Stimulated activated naive B cell treated with anti-CD40 and anti-IgM and Interleukin-4, amounts not matched to agents 10 μg/mL and 1 μg/mL and 100 μg/mL, for 72 hours (primary cell): ENCODE results near the gene MEIS1.
A peak's percentile ranks its signal among the peaks of the same experiment; 100 is the strongest.

Experiments used
- ATAC-seq, 2 donors: fragments of 150-1000 bp; cut with Tn5 transposase; replicated peaks; 2 replicates each; pipeline ENCODE4 v1.10.0; 2021; ENCODE audit warnings: moderate library complexity in 1 of 2
- DNase-seq: peaks from one replicate; pipeline ENCODE4 v3.0.0; 2021
- H3K27ac Mint-ChIP-seq: one replicate; pipeline ENCODE4 v1.8.0; 2022; ENCODE audit warnings: mild to moderate bottlenecking, mixed read lengths
- H3K27me3 Mint-ChIP-seq, 2 donors: one replicate each; pipeline ENCODE4 v1.8.0; 2022; ENCODE audit warnings: mixed read lengths in 2 of 2
- H3K36me3 Mint-ChIP-seq, 2 donors: one replicate each; pipeline ENCODE4 v1.8.0; 2022; ENCODE audit warnings: mixed read lengths in 2 of 2, mild to moderate bottlenecking in 1 of 2
- H3K4me1 Mint-ChIP-seq, 2 donors: one replicate each; pipeline ENCODE4 v1.8.0; 2022; ENCODE audit warnings: mixed read lengths in 2 of 2, mild to moderate bottlenecking in 1 of 2
- H3K4me3 Mint-ChIP-seq, 2 donors: one replicate each; pipeline ENCODE4 v1.8.0; 2022; ENCODE audit warnings: mild to moderate bottlenecking in 2 of 2, mixed read lengths in 2 of 2, moderate library complexity in 1 of 2
- H3K9me3 Mint-ChIP-seq, 2 donors: one replicate each; pipeline ENCODE4 v1.8.0; 2022; ENCODE audit warnings: mixed read lengths in 2 of 2, mild to moderate bottlenecking in 1 of 2

The MEIS1 gene

DNA sequence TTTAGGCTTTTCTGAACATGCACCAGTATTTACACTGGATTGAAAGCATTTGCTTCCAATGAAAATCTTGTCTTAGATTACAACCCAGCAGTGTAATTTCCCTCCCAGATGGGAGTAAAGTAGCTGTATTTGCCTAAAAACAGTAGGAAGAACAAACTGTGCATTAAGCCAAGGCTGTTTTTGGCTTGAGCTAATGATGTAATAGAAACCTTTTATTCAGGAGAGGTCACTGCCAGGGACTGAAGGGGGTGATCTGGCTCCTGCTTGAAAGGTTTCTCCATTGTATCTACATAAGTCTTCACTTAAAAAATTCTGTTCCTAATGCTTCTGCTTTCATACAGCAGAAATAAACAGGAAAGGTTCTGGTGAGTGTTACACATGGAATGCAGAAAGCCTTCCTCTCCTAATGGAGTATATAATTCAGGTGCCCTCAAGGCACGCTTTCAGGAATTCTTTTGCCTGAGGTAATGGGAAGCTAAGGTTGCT, 74.4 kb downstream of the MEIS1 start:
- no peaks in the 10 kb centered on the region for H3K9me3 Mint-ChIP-seq
- DNase-seq (no peak), ATAC-seq (no peak)
- H3K4me1 Mint-ChIP-seq, result peaks cover 0 to 2% of the 10 kb centered on the region in 2 donors
- no peak overlapping the region for H3K4me3 Mint-ChIP-seq
- H3K36me3 Mint-ChIP-seq, result no peaks in the 10 kb centered on the region
- peaks cover 0 to 5% of the 10 kb centered on the region in 2 donors for H3K27me3 Mint-ChIP-seq
- H3K27ac Mint-ChIP-seq, result no peak overlapping the region

DNA sequence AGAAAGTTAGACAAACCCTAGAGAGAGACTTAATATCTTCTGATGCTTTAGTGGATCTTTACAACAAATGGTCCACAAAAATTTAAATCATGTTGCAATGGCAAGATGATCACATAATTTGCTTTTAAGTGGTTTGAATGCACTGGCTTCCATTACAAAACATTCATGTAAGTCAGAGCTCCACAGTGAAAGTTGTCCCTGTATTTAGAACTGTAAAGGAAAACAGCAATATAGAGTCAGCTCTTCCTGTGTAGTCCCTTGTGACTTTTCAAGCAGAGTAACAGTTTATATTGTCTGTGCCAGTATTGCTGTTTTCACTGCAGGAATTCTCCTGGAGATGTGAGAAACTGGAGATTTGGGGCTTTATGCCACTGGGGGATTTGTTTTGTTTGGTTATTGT, 77.7 kb downstream of the MEIS1 start:
- DNase-seq (no peak), ATAC-seq (no peak)
- H3K27ac Mint-ChIP-seq, result no peak overlapping the region
- H3K36me3 Mint-ChIP-seq, result no peaks in the 10 kb centered on the region
- H3K4me3 Mint-ChIP-seq, result no peak overlapping the region
- H3K4me1 Mint-ChIP-seq, result peaks cover 0 to 2% of the 10 kb centered on the region in 2 donors
- H3K27me3 Mint-ChIP-seq, result peaks cover 0 to 5% of the 10 kb centered on the region in 2 donors
- H3K9me3 Mint-ChIP-seq, result no peaks in the 10 kb centered on the region

DNA sequence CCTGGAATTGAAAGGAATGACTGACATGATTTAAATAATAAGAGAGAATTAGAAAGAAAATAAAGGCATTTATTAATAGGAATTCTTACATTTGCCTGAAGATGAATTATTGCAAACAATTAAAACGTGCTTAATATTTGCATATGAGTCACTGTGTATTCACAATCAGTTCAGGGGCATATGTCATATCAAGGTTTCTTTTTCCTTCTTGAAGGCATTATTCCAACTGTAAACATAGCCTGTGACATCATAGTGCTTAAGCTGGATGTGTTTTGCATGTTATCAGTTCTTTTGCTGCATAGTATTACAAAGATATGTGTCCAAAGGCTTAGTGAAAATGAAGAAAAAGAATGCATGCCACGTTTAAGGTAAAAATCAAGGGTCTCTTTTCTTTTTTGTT, 80.8 kb downstream of the MEIS1 start:
- no peaks in the 10 kb centered on the region for H3K36me3 Mint-ChIP-seq
- H3K27ac Mint-ChIP-seq, result no peak overlapping the region
- no peaks in the 10 kb centered on the region for H3K4me1 Mint-ChIP-seq
- no peak for ATAC-seq
- no peak for DNase-seq
- H3K9me3 Mint-ChIP-seq, result no peaks in the 10 kb centered on the region
- H3K4me3 Mint-ChIP-seq, result no peak overlapping the region
- no peaks in the 10 kb centered on the region for H3K27me3 Mint-ChIP-seq

- ATAC-seq (no peak), DNase-seq (no peak)
- H3K4me3 Mint-ChIP-seq, result no peak overlapping the region
- no peaks in the 10 kb centered on the region for H3K4me1 Mint-ChIP-seq
- H3K27me3 Mint-ChIP-seq, result peaks cover 0 to 4% of the 10 kb centered on the region in 2 donors
- H3K36me3 Mint-ChIP-seq, result no peaks in the 10 kb centered on the region
- no peak overlapping the region for H3K27ac Mint-ChIP-seq
- H3K9me3 Mint-ChIP-seq, result no peaks in the 10 kb centered on the region
Measured at GRCh38 chr2:66516499-66516898, 81.6 kb downstream of the MEIS1 start.

DNA sequence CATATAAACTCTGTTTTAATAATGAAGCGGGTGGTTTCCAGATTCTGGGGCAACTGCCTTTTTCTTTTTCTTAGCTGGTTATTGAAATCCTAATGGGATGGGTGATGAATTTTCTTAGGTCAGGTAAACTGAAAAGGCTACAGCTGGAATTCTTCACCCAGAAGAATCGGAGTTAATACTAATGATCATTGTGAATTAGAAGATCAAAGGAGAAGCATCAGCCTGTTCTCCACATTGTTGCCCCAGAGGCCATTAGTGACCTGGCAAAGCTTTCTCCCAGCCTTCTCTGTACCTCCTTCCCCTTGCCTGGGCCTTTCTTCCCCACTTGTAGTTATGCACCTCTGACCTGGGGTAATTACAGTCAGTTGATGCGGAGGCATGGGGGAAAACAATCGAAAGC, 82.8 kb downstream of the MEIS1 start:
- Mint-ChIP-seq H3K36me3 (no peaks in the 10 kb centered on the region), H3K4me3 (no peak overlapping the region), H3K4me1 (no peaks in the 10 kb centered on the region), H3K27ac (no peak overlapping the region), H3K9me3 (no peaks in the 10 kb centered on the region), H3K27me3 (peaks cover 9% of the 10 kb centered on the region in 2 donors)
- DNase-seq (no peak), ATAC-seq (no peak)

DNA sequence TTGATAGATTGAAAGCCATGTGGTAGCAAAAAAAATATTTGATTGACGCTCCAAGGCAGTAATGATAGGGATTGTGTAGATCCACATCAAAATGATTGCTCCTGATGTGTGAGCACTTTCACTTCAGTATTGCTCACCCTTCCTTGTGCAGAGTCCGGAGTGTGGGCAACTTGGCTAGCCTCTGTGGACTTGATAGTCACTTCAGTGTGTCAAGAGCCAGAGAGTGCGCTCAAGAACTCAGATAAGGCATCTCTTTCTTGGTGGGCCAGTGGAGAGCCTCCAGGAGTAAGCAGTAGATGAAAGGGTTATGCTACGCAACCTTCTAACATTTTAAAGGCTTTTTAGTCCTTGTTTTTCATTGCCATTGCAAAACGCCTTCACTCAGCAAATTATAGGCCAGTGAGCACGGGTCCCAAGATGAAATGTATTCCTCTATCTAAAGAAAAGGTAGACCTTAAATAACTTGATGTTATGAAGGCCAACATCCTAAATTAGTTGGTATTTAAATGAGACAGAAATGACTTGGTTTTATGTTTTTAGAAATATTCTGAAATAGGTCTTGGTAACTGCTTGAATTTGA, 84.4 kb downstream of the MEIS1 start:
- Mint-ChIP-seq H3K4me3 (no peak overlapping the region), H3K9me3 (no peaks in the 10 kb centered on the region), H3K27ac (no peak overlapping the region), H3K27me3 (peaks cover 9% of the 10 kb centered on the region in 2 donors), H3K36me3 (no peaks in the 10 kb centered on the region), H3K4me1 (no peaks in the 10 kb centered on the region)
- ATAC-seq (no peak), DNase-seq (no peak)

DNA sequence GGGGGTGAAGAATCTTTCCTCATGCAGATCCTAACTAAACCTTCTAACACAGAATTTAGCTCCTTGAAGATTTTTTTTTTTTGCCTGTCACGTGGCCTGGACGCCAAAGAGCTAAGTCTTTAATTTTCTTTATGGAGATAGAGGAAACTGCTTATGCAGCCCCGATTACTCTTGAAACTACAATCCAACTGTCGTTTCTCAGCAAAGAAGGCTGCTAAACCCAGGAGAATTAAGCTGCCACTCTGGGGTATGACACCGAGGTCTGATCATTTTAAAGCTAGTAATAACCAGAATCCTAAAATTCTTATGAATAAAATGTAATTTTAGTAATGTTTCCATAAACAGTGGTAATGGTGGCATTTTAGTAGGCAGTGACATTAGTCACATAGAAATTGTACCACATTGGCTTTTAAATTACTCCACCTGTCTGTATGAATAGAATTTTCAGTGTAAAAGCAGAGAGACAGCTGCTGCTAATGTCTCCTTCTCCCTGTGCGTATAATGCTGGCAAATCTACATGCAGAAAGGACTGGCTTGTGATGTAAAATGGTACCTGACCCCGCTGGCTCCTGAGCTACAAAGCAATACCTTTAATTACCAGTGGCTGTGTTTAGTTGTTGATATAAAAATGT, 86.5 kb downstream of the MEIS1 start:
- H3K9me3 Mint-ChIP-seq, result no peaks in the 10 kb centered on the region
- H3K27me3 Mint-ChIP-seq, result peaks cover 9% of the 10 kb centered on the region in 2 donors
- H3K4me1 Mint-ChIP-seq, result no peaks in the 10 kb centered on the region
- DNase-seq (no peak), ATAC-seq (no peak)
- no peak overlapping the region for H3K27ac Mint-ChIP-seq
- H3K36me3 Mint-ChIP-seq, result no peaks in the 10 kb centered on the region
- no peak overlapping the region for H3K4me3 Mint-ChIP-seq

DNA sequence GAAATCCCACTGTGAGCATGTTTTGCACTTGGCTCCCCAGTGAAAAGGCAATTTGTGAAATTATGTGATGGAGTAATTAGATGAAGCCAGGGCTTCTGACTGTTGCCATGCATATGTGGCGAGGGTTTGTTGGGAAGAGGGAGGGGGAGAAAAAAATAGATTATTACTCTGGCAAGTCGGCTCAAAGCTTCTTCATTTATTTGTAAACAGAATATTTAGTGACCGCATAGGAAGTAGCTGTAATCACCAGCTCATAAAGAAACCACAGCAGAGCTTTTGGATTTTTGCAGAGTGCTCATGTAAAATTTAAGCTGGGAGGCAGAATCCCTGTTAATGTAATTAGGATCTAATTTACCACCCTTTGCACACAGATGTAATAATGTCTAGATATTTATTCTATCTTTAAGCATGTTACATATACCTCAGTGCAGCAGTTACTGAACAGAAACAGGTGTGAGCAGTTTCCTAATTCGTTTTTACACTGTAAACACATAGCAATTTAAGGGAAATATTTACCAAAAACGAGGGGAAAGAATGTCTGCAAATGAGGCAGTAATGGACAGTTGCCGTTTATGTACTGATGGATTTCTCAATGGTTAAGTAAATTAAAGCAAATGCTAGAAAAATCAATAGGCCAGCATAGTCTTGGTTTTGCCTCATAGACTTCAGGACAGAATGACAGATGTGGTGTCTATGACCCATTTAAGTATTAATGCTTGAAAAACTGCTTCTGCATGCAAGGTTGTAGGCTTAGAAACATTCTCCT, 87.9 kb downstream of the MEIS1 start:
- no peak for ATAC-seq
- H3K36me3 Mint-ChIP-seq, result no peaks in the 10 kb centered on the region
- H3K9me3 Mint-ChIP-seq, result no peaks in the 10 kb centered on the region
- no peak for DNase-seq
- H3K27me3 Mint-ChIP-seq, result peaks cover 9% of the 10 kb centered on the region in 2 donors
- H3K4me3 Mint-ChIP-seq, result no peak overlapping the region
- no peaks in the 10 kb centered on the region for H3K4me1 Mint-ChIP-seq
- no peak overlapping the region for H3K27ac Mint-ChIP-seq

DNA sequence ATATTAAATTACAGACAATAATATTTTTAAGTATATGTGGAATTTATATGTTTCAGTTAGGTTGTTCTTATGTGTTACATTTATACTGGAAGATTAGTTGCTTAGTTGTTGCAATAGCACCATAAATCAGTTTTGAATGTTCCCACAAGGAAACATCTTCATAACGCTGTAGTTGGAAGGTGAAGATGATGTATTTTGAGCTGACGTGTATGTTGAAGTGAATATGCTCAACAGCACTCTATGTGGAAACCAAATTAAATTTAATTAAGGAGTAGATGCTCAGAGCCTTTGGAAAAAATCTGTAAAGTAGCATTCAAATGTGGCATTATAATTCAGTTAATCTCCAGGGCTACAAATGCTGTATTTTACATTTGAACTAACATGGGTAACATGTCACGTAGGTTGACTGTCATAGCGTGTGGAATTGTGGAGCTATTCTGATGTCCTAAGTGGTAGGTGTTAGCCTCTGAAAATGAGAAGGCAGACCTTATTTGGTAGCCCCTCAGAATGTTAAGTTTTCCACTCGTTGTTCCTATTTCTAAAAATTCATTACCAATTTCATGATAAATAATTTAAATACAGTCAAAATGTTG, 88.5 kb downstream of the MEIS1 start:
- Mint-ChIP-seq H3K4me1 (no peaks in the 10 kb centered on the region), H3K9me3 (no peaks in the 10 kb centered on the region), H3K4me3 (no peak overlapping the region), H3K27me3 (peaks cover 9% of the 10 kb centered on the region in 2 donors), H3K36me3 (no peaks in the 10 kb centered on the region), H3K27ac (no peak overlapping the region)
- ATAC-seq, result no peak
- no peak for DNase-seq

DNA sequence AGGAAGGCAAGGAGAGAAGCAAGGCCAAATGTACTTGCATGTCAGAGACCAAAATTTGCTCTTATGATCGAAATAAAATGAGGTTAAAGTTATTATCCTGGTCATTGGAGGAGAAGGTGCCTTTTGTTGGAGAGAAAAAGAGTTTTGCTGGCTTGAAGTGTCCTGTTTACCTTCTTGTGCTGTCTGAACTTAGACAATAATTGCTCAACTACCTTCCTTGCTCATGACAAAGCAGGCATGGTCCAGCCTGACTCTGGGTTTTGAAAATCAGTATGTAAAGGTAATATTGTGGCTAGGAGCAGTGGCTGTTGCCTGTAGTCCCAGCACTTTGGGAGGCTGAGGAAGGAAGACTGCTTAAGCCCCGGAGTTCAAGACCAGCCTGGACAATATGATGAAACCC, 89.1 kb downstream of the MEIS1 start:
- DNase-seq, result no peak
- Mint-ChIP-seq H3K36me3 (no peaks in the 10 kb centered on the region), H3K9me3 (no peaks in the 10 kb centered on the region), H3K4me3 (no peak overlapping the region), H3K27me3 (peaks cover 9% of the 10 kb centered on the region in 2 donors), H3K4me1 (no peaks in the 10 kb centered on the region), H3K27ac (no peak overlapping the region)
- no peak for ATAC-seq

DNA sequence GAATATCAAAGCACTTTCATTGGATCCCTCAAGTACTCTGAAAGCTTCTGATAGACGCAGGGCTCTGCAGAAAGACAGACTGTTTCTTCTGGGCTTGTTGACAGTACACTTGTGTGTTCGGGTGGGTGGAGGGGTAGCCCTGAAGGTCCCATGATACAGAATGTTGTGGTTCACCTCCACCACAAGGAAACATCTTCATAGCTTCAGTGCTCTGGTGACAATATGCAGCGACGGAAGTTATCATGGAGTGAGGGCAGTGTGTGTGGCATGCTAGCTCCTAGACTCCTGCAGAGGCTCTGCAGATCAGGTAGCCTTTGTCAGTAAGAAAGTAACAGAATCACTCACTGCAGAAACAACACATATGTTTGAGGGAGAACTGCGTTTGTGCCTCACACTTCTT, 90.7 kb downstream of the MEIS1 start:
- H3K27ac Mint-ChIP-seq, result no peak overlapping the region
- peaks cover 9 to 14% of the 10 kb centered on the region in 2 donors for H3K27me3 Mint-ChIP-seq
- no peaks in the 10 kb centered on the region for H3K4me1 Mint-ChIP-seq
- no peak overlapping the region for H3K4me3 Mint-ChIP-seq
- no peaks in the 10 kb centered on the region for H3K36me3 Mint-ChIP-seq
- peaks cover 0 to 3% of the 10 kb centered on the region in 2 donors for H3K9me3 Mint-ChIP-seq
- ATAC-seq (peak in 1 of 2 donors; percentile 31), DNase-seq (no peak)

DNA sequence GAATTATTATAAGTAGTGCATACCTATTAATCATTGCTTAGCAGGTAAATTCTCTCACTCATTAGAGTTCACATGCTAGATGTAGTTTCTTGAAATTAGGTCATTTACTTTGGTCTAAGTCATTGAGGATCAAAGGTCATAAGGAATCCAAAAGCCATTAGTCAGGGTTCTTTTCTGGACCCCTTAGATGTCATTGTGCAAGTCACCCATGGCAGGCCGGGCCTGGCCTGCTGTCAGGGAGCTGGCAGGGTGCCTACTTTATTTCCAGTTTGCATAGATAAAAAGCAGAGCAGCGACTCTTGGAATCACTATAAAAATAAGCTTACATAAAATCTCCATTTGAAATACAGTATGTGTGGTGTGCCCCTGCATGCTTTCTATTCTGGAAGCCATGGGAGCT, 91.3 kb downstream of the MEIS1 start:
- H3K36me3 Mint-ChIP-seq, result no peaks in the 10 kb centered on the region
- peaks cover 9 to 12% of the 10 kb centered on the region in 2 donors for H3K27me3 Mint-ChIP-seq
- ATAC-seq (no peak), DNase-seq (no peak)
- H3K27ac Mint-ChIP-seq, result no peak overlapping the region
- peaks cover 0 to 3% of the 10 kb centered on the region in 2 donors for H3K9me3 Mint-ChIP-seq
- H3K4me3 Mint-ChIP-seq, result no peak overlapping the region
- no peaks in the 10 kb centered on the region for H3K4me1 Mint-ChIP-seq

DNA sequence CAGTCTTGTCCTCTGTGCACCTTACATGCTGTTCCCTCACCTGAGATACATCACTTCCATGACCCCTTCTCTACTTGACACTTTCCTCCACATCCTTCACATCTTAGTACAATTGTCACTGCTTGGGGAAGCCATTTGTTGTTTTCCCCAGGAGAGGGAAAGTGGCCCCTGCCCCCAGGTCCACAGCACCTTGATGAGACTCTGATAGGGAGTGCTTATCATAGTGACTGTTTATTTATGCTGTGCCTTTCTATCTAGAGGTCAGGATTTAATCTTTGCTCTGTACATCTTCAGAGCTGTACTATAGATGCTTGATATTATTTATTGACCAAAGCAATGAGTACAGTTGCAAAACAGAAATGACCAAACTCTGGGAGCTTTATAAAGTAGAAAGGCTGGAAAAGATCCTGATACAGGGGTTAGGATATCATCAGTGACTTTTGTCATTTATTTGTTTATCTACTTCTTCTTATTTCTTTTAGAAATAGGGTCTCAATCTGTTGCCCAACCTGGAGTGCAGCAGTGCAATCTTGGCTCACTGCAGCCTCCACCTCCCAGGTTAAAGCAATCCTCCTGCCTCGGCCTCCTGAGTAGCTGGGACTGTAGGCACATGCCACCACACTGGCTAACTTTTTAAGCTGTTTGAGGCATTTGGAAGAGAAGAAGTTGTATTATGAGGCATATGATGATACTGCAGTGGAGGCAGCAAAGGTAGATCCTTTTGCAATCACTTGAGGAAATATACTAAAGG, 94.2 kb downstream of the MEIS1 start:
- H3K27ac Mint-ChIP-seq, result no peak overlapping the region
- peaks cover 0 to 3% of the 10 kb centered on the region in 2 donors for H3K9me3 Mint-ChIP-seq
- H3K4me3 Mint-ChIP-seq, result no peak overlapping the region

DNA sequence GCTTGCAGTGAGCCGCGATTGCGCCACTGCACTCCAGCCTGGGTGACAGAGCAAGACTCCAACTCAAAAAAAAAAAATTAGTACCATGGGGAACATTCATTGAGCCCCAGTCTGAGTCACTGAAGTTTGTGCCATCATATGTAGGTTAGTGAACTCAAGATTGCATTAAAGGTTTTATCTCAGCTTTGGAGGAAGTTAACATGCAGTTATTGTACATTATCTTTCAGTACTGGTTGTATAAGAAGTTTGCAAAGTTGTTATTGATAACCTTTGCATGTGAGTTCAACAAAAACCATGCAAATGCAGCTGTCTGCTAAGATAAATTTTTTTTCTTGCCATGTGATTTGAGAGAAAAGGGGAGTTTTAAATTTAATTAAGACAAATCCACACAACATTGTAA, 95.7 kb downstream of the MEIS1 start:
- no peak overlapping the region for H3K4me3 Mint-ChIP-seq
- no peak overlapping the region for H3K27ac Mint-ChIP-seq
- no peak for DNase-seq
- H3K36me3 Mint-ChIP-seq, result no peaks in the 10 kb centered on the region
- H3K4me1 Mint-ChIP-seq, result no peaks in the 10 kb centered on the region
- no peak for ATAC-seq
- peaks cover 0 to 5% of the 10 kb centered on the region in 2 donors for H3K27me3 Mint-ChIP-seq
- H3K9me3 Mint-ChIP-seq, result peaks cover 0 to 3% of the 10 kb centered on the region in 2 donors

More for the DNA sequence above, 94.2 kb downstream of the MEIS1 start:
- DNase-seq, result no peak
- Mint-ChIP-seq H3K27me3 (peaks cover 0 to 5% of the 10 kb centered on the region in 2 donors), H3K4me1 (no peaks in the 10 kb centered on the region), H3K36me3 (no peaks in the 10 kb centered on the region)
- no peak for ATAC-seq
